MV-4-11 (cell line): ENCODE measurements around the gene ANKDD1B.
"Not testable (repeated sequence)": the region's sequence is repeated elsewhere in the genome, so short reads cannot be mapped to it uniquely, and the experiment has no call there.

Experiments
- DNase-seq: peaks from one replicate; lab custom pipeline; 2025; lab: John Stamatoyannopoulos, UW

Gene ANKDD1B

GRCh38 chr5:75611311-75612225, at the start of gene ANKDD1B:
Gene ANKDD1B (plus strand): TSS chr5:75611453. CDS start chr5:75611635, 182 bp downstream.
- no peak for DNase-seq

DNA sequence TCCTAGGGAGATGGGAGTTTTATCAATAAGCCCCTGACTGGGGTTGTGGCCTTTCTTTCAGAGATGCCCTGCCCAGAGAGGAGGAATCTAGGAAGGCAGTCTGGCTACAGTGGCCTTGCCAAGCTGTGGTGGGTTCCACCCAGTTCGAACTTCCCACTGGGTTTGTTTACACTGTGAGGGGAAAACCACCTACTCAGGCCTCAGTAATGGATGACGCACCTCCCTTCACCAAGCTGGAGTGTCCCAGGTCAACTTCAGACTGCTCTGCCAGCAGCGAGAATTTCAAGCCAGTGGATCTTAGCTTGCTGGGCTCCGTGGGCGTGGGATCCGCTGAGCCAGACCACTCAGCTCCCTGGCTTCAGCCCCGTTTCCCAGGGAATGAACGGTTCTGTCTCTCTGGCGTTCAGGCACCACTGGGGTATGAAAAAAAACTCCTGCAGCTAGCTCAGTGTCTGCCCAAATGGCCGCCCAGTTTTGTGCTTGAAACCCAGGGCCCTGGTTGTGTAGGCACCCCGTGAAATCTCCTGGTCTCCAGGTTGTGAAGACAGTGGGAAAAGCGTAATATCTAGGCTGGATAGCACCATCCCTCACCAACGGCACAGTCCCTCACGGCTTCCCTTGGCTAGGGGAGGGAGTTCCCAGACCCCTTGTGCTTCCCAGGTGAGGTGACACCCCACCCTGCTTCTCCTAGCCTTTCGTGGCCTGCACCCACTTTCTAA, 45.1 kb upstream of the ANKDD1B start:
- not testable (repeated sequence) for DNase-seq

DNA sequence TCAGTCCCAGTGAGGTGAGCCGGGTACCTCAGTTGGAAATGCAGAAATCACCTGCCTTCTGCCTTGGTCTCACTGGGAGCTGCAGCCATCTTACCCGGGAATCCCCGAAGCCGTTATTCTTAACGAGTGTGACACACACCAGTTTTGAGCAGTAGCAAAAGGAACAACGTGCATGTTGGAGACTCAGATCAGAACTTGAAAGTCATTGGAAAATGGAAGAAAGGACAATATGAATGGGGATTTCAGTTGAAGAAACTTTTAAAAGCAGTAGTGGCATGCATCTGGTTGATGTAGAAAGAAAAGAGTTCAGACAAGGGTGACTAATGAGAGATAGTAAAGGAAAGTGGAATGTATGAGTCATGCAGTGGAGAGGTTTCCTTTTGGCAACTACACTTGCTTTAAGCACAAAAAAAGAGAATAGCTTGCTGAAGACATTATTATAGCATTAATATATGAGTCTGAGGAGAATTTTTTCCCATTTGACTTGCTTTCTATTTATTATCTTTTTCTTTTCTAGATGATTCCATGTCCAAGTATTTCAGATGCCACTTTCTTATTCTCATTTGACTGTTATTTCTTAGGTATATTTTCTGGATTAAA, 44.4 kb upstream of the ANKDD1B start:
- DNase-seq = peak; percentile 95

- DNase-seq = no peak
Measured at GRCh38 chr5:75567710-75568109, 43.5 kb upstream of the ANKDD1B start.

DNA sequence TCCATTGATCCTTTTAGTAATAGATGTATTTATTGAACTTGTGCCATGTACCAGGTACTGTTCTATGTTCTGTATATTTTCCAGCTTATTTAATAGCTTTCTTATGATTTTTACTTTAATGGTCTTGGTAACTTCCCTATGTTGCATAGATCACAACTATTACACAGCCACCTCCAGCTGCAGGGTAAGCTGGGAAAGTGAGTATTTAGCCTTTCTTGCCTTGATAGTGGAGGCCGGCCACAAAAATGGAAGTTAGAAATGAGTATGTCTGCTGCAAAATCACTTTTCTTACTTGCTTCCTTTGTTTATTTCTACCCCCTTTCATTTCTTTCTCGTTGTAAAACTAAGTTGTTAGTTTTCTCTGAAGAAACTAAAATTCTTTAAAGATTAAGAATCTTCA, 43.1 kb upstream of the ANKDD1B start:
- peak; percentile 48 for DNase-seq

GRCh38 chr5:75571547-75571946, 39.7 kb upstream of the ANKDD1B start:
- peak; percentile 63 for DNase-seq

GRCh38 chr5:75574791-75575190, 36.5 kb upstream of the ANKDD1B start:
- no peak for DNase-seq

DNA sequence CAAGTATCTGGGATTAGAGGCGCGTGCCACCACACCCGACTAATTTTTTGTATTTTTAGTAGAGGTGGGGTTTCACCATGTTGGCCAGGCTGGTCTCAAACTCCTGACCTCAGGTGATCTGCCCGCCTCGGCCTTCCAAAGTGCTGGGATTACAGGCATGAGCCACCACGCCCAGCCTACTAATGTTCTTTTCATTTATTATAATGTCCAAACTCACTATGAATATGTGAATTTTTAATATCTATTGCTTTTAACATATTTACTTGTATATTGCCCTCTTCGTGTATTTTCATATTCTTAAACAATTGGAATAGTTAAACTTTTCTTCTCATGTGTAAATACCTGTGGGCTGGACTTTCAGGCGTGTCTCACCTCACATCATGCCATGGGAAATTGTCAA, 33.0 kb upstream of the ANKDD1B start:
- DNase-seq = not testable (repeated sequence)

DNA sequence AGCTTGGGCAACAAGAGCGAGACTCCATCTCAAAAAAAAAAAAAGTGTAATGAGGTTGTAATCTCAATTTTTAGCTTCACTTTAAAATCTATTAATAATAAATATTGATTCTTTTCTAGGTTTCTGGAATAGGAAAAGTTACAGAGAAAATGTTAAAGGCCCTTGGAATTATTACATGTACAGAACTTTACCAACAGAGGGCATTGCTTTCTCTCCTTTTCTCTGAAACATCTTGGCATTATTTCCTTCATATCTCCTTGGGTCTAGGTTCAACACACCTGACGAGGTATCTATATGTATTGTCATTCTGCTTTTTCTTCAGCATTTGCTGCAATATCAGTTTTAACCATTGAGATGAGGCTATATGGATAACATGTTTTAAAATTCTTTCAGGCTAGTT, 26.6 kb upstream of the ANKDD1B start:
- no peak for DNase-seq

GRCh38 chr5:75588666-75589065, 22.6 kb upstream of the ANKDD1B start:
- no peak for DNase-seq

- no peak for DNase-seq
Measured at GRCh38 chr5:75600535-75600934, 10.7 kb upstream of the ANKDD1B start.

GRCh38 chr5:75601567-75601966, 9.7 kb upstream of the ANKDD1B start:
- DNase-seq = no peak

- no peak for DNase-seq
Measured at GRCh38 chr5:75601996-75602395, 9.3 kb upstream of the ANKDD1B start.

GRCh38 chr5:75603371-75603770, 7.9 kb upstream of the ANKDD1B start:
- no peak for DNase-seq

DNA sequence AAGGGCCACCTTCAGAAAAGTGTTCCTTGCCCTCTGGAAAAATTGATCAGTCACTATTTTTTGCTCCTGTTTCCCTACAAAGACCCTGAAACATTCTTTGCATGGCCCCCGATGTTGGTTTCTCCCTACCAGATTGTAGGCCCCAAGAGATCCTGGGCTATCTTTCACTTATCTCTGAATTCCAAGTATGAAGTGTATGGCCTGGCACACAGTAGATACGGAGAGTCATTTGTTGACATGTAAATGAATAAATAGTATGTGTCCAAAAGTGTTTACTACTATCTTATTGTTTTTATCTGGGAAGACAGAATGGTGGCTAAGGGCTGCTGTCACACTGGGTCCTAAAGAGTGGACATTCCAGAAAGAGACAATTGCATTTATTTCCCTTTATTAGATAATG, 7.4 kb upstream of the ANKDD1B start:
- DNase-seq = no peak

DNA sequence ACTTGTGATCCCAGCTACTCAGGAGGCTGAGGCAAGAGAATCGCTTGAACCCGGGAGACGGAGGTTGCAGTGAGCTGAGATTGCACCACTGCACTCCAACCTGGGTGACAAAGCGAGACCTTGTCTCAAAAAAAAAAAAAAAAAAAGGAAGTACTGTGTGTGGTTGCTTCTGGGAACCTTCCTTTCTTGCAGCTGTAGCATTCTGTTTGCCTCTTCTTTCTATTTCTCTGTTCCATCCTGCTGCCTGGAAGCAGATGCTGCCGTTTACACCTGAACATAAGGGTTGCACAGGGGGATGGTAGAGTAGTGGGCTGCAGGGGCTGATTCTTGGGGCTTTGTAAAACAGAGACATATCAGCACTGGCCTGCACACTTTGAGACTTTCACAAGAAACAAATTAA, 3.9 kb upstream of the ANKDD1B start:
- peak; percentile 63 for DNase-seq

DNA sequence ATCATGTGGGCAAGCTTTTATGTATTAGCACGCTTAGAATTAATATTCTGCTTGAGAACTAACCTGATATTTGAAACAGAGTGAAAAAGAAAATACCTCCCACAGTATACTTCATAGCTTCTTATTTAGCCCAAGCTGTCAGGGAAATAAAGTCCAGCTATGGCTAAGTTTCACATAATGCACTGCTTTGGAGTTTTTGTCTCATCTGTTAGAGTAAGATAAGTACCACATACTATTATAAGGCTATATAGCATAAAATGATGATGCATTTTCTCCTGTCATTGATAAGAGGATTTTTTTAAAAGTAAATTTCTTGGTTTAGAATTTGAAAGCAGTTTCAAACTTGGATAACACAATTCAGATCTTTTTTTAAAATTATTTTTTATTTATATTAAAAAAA, 2.4 kb upstream of the ANKDD1B start:
- DNase-seq = no peak

DNA sequence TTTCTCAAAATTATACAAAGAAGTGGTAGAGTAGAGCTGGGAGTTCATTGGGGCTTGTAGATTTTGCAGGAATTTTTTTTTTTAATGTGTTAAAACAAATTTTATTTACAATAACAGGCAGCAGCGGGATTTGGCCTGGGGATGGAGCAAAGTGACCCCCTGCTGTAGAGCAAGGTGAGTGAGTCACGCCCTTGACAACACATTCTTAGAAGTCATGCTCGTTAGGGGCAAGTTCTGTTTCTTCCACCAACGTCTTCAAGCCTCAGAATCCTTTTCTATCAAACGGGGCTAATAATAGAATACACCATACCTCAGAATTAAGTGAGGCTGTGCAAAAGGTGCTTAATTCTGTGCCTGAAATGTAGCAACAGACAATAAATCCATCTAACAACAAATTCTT, 1.1 kb upstream of the ANKDD1B start:
- no peak for DNase-seq

- DNase-seq = not testable (repeated sequence)
Measured at GRCh38 chr5:75610859-75611310, 368 bp upstream of the ANKDD1B start.

DNA sequence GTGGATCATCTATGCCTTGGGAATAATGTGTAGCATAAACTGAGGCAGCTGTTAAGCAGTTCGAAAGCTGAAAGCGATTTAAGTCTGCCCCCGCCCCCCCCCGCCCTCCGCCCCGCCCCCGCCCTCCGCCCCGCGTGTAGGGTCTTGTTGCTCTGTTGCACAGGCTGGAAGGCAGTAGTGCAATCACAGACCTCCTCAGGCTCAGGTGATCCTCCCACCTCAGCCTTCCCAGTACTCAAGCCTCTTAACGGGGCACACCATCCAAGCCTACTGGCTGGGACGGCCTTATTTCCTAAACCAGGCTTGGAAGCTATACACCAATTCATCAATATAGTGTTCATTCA, 945 bp downstream of the ANKDD1B start:
- no peak for DNase-seq

DNA sequence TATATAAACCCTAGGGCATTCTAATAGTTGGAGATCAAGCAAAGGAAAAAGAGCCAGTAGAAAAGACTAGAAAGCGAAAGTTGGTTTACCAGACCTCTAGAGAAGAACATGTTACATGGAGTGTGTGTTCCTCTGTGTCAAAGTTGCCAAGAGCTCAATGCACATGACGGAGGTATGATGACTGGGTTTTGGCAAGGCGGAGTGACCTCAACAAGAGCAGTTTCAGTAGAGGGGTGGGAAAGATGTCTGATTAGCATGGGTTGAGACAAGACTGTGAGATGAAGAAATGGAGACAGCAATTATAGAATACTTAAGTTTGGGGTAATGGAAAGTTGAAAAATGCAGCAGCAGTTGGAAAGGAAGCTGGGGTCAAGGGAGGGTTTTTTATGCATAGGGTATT, 1.6 kb downstream of the ANKDD1B start:
- no peak for DNase-seq

DNA sequence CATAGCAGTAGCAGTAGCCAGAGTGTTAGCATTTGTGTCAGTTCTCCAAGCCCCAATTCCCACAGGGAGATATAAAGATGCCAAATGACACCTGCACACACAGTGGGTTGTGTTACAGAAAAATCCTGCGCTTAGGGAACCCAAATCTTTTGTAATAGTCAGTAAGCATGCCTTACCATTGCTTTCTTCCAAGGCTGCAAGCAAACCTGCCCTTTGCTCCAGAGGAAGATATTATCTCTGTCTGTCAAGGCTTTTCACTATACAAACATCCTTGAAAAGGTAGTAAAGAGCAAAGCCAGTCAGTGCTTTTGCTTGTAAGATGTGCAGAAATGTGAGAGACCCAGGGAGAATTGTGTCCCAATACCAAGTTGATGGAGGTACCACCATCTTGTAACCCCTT, 2.9 kb downstream of the ANKDD1B start:
- no peak for DNase-seq

- DNase-seq = no peak
Measured at GRCh38 chr5:75616371-75616881, 5.2 kb downstream of the ANKDD1B start.
